ENCODE data around the gene UBR7.
"Not testable (repeated sequence)": the region's sequence is repeated elsewhere in the genome, so short reads cannot be mapped to it uniquely, and the experiment has no call there.

Gene UBR7, protein sequence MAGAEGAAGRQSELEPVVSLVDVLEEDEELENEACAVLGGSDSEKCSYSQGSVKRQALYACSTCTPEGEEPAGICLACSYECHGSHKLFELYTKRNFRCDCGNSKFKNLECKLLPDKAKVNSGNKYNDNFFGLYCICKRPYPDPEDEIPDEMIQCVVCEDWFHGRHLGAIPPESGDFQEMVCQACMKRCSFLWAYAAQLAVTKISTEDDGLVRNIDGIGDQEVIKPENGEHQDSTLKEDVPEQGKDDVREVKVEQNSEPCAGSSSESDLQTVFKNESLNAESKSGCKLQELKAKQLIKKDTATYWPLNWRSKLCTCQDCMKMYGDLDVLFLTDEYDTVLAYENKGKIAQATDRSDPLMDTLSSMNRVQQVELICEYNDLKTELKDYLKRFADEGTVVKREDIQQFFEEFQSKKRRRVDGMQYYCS

DNA sequence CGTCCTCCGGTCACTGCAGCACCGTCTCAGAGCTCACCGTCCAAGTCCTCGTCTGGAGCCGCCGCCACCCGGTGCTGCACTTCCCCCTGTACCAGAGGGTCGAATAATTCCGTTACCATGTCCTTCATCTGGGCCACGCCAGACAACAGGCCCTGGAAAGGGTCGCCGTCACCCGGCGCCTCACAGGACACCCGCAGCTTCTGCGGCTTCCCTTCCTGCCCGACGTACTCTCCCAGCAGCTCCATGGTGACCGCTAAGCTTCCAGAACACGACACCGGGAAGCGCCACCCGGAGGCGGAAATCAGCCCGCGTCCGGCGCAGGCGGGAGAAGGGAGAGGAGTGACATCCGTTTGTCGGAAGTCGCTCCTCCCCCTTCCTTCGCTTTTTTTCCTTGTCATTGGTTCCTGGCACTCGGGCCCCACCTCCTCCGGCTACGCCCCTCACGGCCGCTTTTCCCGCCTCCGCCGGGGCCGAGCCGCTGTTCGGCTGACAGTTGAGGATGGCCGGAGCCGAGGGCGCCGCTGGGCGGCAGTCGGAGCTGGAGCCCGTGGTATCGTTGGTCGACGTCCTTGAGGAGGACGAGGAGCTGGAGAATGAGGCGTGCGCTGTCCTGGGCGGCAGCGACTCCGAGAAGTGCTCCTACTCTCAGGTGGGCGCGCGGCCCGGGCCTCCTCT, at the start of gene UBR7, which contains the start of gene GON7:
TSS of gene UBR7 (plus strand) at position 464 of the 675 bp plus-strand sequence. CDS start at position 500, 36 bp downstream.
TSS of gene GON7 (minus strand) at position 273 of the 675 bp plus-strand sequence. CDS start at position 245, 28 bp downstream.
- peak; percentile 53 to 70 for DNase-seq (ENCODE audit: low read depth in 2 of 2, low spot score in 1 of 2)

DNA sequence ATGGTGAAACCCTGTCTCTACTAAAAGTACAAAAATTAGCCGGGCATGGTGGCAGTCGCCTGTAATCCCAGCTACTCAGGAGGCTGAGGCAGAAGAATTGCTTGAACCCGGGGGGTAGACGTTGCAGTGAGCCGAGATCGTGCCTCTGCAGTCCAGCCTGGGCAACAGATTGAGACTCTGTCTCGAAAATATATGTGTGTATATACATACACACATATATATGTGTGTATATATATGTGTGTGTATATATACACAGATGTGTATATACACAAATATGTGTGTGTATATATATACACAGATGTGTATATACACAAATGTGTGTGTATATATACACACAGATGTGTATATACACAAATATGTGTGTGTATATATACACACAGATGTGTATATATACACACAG, 48.7 kb upstream of the UBR7 start:
- DNase-seq (ENCODE audit: low read depth in 2 of 2, low spot score in 1 of 2), result not testable (repeated sequence)

DNA sequence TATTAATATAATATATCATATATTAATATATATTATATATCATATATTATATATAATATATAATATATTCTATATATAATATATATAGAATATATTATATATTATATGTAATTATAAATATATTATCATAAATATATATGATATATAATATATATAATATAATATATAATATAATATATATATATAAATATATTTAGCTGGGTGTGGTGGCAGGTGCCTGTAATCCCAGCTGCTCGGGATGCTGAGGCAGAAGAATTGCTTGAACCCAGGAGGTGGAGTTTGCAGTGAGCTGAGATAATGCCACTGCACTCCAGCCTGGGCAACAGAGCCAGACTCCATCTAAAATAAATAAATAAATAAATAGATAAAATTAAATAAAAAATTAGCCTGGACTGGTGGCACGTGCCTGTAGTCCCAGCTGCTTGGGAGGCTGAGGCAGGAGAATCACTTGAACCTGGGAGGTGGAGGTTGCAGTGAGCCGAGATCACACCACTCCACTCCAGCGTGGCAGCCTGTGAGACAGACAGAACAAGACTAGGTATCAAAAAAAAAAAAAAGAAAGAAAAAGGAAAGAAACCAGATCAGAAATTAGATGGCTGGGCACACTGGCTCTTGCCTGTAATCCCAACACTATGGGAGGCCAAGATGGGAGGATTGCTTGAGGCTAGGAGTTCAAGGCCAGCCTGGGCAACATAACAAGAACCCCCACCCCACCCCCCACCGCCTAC, 47.3 kb upstream of the UBR7 start:
- not testable (repeated sequence) for DNase-seq (ENCODE audit: low read depth in 2 of 2, low spot score in 1 of 2)

DNA sequence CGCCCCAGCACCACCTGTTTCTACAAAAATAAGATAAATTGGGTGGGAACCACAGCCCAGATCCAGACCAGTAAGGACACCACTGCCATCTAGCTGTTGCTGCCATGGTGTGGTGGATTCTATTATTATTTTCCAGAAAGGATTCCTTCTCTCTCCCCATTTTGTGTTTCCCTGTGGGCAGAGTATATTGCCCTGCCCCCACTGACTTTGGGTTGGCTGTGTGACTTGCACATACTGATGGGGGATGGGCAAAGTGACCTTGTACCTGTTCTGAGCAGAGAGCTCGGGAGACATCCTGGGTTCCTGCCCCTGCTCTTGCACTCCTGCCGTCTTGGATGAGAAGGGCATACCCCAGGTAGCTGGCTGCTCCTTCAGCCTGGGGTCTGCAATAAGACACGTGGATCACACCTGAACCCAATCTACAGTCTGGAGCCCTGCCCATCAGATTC, 46.7 kb upstream of the UBR7 start:
- DNase-seq (ENCODE audit: low read depth in 2 of 2, low spot score in 1 of 2), result no peak

DNA sequence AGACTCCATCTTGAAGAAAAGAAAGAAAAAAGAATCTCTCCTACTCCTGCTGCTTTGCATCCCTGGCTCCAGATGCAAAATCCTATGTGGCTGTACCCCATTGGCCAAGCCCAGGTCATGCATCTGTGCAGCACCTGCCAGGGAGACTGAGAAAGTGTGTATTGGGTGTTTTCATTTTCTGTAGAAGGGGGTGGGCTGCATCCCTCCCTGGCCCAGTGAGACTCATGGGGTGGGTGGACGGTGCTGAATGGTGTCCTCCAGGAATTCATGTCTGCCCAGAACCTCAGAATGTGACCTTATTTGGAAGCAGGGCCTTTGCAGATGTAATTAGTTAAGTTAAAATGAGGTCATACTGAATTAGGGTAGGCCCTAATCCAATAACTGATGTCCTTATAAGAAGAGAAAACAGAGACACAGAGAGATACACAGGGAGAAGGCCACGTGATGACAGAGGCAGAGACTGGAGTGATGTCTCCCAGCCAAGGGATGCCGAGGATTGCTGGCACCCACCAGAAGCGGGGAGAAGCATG, 45.6 kb upstream of the UBR7 start:
- DNase-seq (ENCODE audit: low read depth in 2 of 2, low spot score in 1 of 2), result no peak

DNA sequence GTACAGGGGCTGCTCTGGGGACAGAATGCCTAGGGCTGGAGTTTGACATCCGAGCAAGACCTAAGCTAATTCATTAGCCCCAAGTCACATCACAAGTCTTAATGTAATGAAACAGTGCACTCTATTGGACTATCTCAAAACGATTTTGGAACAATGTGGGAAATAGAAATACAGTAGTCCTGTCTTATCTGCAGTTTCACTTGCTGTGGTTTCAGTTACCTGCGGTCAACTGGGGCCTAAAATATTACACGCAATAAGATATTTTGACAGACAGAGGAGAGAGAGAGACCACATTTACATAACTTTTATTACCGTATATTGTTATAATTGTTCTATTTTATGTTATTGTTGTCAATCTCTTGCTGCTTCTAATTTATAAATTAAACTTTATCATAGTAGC, 43.5 kb upstream of the UBR7 start:
- no peak for DNase-seq (ENCODE audit: low read depth in 2 of 2, low spot score in 1 of 2)

DNA sequence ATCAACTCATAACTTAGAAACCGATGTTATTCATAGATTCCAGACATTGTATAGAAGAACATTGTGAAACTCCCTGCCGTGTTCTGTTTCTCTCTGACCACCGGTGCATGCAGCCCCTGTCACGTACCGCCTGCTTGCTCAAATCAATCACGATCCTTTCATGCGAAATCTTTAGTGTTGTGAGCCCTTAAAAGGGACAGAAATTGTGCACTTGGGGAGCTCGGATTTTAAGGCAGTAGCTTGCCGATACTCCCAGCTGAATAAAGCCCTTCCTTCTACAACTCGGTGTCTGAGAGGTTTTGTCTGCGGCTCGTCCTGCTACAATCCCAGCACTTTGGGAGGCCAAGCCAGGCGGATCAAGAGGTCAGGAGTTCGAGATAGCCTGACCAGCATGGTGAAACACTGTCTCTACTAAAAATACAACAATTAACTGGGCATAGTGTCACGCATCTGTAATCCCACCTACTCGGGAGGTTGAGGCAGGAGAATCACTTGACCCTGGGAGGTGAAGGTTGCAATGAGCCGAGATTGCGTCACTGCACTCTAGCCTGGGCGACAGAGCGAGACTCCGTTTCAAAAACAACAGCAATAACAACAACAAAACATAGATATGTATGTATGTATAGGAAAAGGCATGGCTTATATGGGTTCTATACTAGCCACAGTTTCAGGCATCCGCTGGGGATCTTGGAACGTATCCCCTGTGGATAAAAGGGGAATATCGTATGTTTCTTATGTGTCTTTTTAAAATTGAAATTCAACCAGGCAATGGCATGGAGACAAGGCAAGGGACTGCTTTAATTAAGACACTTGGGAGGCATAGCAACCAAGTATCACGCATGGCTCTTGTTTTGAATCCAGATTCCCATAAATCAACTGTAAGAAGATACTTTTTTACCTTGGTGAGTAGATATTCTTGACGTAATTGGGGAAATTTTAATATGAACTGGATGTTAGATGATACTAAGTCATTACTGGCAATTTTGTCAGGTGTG, 41.5 kb upstream of the UBR7 start:
- not testable (repeated sequence) for DNase-seq (ENCODE audit: low read depth in 2 of 2, low spot score in 1 of 2)

DNA sequence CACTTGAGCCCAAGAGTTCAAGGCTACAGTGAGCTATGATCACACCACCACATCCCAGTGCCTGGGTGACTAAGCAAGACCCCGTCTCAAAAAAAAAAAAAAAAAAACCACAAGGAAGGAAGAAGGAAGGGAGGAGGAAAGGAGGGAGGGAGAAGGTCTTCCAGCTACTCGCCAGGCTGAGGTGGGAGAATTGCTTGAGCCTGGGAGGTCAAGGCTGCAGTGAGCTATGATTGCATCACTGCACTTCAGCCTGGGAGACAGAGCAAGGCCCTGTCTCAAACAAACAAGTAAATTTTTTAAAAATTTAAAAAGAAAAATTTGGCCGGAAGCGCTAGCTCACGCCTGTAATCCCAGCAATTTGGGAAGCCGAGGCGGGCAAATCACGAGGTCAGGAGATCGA, 38.4 kb upstream of the UBR7 start:
- not testable (repeated sequence) for DNase-seq (ENCODE audit: low read depth in 2 of 2, low spot score in 1 of 2)

DNA sequence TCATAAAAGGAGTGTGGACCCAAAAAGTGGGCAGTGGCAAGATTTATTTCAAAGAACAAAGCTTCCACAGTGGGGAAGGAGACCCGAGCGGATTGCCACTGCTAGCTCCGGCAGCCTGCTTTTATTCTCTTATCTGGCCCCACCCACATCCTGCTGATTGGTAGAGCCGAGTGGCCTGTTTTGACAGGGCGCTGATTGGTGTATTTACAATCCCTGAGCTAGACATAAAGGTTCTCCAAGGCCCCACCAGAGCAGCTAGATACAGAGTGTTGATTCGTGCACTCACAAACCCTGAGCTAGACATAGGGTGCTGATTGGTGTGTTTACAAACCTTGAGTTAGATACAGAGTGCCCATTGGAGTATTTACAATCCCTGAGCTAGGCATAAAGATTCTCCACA, 37.4 kb upstream of the UBR7 start:
- not testable (repeated sequence) for DNase-seq (ENCODE audit: low read depth in 2 of 2, low spot score in 1 of 2)

DNA sequence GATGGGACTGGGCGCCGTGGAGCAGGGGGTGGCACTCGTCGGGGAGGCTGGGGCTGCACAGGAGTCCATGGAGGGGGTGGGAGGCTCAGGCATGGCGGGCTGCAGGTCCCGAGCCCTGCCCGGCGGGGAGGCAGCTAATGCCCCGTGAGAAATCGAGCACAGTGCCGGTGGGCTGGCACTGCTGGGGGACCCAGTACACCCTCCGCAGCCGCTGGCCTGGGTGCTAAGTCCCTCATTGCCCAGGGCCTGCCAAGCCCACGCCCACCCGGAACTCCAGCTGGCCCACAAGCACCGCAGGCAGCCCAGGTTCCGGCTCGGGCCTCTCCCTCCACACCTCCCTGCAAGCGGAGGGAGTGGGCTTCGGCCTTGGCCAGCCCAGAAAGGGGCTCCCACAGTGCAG, 36.9 kb upstream of the UBR7 start:
- not testable (repeated sequence) for DNase-seq (ENCODE audit: low read depth in 2 of 2, low spot score in 1 of 2)

DNA sequence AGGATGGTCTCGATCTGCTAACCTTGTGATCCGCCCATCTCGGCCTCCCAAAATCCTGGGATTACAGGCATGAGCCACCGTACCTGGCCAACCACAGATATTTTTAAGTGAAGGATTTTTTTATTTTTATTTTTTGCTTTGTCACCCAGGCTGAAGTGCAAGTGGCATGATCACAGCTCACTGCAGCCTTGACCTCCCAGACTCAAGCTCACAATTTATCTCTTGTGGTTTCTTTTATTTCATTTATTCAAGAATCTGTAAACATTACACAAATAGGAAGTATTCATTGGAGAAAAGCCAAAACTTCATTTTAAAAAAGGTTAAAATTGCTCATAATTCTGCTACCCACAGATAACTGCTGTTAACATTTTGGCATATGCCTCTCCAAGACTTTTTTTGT, 35.7 kb upstream of the UBR7 start:
- DNase-seq (ENCODE audit: low read depth in 2 of 2, low spot score in 1 of 2), result no peak

DNA sequence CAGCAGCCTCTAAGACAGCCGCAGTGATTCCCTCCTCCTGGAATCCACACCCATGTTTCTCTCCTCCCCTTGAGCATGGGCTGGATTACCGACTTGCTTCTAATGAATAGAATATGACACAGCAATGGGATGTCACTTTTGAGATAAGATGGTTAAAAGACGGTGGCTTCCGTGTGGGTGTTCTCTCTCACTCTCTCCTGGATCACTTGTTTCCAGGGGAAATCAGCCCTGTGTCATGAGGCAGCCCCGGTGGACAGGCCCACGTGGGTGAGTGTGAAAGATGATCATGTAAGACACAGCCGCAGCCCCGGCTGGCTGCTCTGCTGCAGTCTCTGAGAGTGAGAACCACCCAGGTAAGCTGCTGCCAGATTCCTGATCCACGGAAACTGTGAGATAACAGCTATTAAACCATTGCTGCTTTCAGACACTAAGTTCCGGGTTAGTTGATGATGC, 33.1 kb upstream of the UBR7 start:
- no peak for DNase-seq (ENCODE audit: low read depth in 2 of 2, low spot score in 1 of 2)

DNA sequence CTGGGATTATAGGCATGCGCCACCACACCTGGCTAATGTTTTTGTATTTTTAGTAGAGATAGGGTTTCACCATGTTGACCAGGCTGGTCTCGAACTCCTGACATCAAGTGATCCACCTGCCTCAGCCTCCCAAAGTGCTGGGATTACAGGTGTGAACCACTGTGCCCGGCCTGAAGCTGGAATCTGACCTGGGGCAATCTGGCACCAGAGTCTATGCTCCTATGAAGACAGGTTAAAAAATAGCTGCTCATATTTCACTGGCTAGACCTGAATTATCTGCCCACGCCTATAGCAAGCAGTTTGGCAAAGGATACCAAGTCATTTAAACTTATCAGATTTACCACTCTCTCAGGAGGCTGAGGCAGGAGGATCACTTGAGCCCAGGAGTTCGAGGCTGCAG, 32.3 kb upstream of the UBR7 start:
- DNase-seq (ENCODE audit: low read depth in 2 of 2, low spot score in 1 of 2), result not testable (repeated sequence)

DNA sequence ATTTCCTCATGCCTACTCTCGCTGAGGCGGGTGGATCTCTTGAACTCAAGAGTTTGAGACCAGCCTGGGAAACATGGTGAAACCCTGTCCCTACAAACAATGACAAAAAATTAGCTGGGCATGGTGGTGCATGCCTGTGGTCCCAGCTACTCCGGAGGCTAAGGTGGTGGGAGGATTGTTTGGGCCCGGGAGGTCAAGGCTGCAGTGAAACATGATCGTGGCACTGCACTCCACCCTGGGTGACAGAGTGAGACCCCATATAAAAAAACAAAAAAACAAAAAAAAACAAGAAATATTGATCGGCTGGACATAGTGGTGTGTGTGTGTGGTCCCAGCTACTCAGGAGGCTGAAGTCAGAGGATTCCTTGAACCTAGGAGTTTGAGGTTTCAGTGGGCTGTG, 31.6 kb upstream of the UBR7 start:
- no peak for DNase-seq (ENCODE audit: low read depth in 2 of 2, low spot score in 1 of 2)

DNA sequence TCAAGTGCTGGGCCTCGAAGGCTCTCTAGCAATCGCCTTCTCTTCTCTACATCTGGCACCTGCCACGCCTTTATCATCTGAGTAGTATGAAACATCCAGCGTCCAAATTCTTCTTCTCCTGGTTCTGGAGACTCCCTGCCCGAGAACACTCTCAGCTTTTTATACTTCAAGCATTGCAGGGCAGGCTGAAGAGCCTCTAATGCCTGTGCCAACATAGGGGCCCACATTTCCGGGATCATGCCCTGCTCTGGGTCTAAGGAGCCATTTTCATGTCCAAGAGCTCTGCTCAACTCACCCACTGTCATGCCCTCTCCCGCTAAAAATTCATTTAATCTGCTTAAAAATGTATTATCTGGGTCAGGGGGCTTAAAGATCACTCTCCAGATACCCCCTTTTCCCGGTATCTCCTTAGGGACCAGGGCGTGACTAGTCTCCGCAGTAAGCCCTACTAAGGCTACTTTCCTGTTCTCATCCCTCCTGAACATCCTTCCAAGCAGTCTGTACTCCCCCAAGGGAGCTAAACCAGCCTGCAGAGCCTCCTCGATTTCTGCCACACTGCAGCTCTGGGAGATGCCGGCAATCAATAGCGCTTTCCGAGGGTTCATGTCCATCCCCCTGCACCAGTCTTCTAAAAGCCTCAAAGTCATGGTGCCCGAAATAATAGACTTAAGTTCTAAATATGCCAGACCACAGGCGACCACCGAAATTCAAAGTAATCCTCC, 23.3 kb upstream of the UBR7 start:
- no peak for DNase-seq (ENCODE audit: low read depth in 2 of 2, low spot score in 1 of 2)

DNA sequence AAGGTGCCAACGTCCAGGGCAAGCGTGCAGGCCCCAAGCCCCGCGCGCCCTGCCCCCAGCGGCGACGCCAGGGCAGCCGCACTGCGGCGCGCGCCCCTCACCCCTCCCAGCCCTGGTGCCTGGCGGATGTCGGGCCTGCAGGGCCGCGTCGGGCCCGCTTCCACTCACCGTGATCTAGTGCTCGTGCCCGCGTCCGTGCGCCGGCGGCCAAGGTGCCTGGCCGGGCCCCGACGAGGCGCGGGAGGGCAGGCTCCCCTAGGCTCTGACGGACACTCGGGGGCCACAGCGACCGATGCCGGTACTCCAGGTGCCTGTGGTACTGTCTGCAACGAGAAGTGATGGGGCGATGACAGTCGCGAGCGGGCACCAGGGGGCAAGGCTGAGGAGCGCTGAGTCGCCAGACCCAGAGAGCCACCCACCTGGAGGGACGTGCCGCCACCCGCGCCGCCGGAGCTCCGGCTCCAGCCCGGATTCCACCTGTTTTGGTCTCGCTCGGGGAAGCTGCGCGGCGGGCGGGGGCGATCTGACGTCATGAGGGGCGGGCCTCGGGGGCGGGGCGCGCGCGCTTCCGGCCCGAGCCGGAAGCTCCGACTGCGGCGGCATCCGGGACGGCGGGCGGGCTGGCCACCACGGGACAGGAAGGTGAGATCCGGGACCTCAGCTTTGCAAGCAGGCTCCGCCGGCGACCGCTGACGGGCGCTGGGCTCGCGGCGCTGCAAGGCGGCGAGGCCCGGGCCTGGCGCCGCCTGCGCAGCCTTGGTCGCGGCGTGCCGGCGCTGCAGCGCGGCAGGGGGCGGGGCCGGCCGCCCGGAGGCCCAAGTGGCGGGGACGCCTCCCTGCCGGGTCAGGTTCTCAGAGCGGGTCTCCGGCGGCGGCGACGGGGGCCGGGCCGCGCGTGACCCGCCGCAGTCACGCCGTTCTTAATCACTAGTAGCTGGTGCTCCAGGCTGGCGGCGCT, 22.4 kb upstream of the UBR7 start, which contains the start of the genes LYSET and MOAP1:
TSS of gene LYSET (plus strand) at position 927 of the 958 bp plus-strand sequence. CDS start 89 bp downstream, outside the sequence.
TSS of gene MOAP1 (minus strand) at position 507 of the 958 bp plus-strand sequence. CDS start 655 bp downstream, outside the sequence.
- DNase-seq (ENCODE audit: low read depth in 2 of 2, low spot score in 1 of 2), result peak; percentile 76 to 83

DNA sequence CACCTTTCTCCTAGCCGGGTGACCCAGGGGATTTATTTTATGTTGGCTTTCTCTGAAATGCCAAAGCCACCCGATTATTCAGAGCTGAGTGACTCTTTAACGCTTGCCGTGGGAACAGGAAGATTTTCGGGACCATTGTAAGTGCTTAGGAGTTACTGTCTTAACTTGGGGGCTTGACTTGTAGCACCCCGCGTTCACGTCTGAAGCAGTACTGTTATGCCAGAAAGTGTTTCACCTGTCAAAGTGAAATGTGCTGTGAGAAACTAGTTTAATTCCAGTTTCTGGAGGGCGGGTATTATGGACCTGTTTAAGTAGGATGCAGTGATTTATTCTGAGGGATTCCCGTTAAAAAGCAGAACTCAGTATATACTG, 21.7 kb upstream of the UBR7 start:
- no peak for DNase-seq (ENCODE audit: low read depth in 2 of 2, low spot score in 1 of 2)

DNA sequence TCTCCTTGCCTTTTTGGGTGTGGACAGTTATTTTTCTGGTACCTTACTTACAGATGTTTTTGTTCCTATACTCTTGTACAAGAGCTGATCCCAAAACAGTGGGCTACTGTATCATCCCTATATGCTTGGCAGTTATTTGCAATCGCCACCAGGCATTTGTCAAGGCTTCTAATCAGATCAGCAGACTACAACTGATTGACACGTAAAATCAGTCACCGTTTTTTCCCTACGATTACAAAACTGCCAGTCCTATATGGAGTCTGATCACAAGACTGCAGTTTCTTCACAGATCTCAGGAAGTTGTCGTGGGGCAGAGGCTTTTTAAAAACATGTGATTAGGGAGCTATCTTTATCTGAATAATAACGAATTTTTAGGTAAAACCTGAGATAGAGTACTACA, 20.6 kb upstream of the UBR7 start:
- DNase-seq (ENCODE audit: low read depth in 2 of 2, low spot score in 1 of 2), result no peak
